Natural killer cell (primary cell): ENCODE results near the gene CHCHD2. TPM values are rescaled to one million over a fixed set of nuclear protein-coding genes. Genes with fewer than 3 reads are reported as not detected.
"Not testable (repeated sequence)": the region's sequence is repeated elsewhere in the genome, so short reads cannot be mapped to it uniquely, and the experiment has no call there.

Experiments used
- ATAC-seq, 3 donors: fragments of 150-1000 bp in 2 of 3; fragments of 200-7000 bp in 1 of 3; cut with Tn5 transposase; 1 replicate in 1 of 3; 2 replicates in 2 of 3; pipeline ENCODE4 v1.10.0; 2021; ENCODE audit warnings: mild to moderate bottlenecking in 2 of 3, moderate library complexity in 2 of 3
- DNase-seq, 2 donors: peaks; one replicate each; pipeline versions ENCODE4 v3.0.0 to v3.0.0-alpha.2; 2013 to 2021; ENCODE audit warnings: mixed read lengths in 1 of 2
- H3K27ac ChIP-seq: one replicate; pipeline ENCODE4 v1.5.1; 2013; ENCODE audit warnings: mild to moderate bottlenecking, low read length
- H3K27me3 ChIP-seq: one replicate; pipeline ENCODE4 v1.6.1; 2013; ENCODE audit warnings: low read length; ENCODE audit not compliant: control insufficient read depth, insufficient read depth
- H3K36me3 ChIP-seq: one replicate; pipeline ENCODE4 v1.6.1; 2013; ENCODE audit warnings: low read length; ENCODE audit not compliant: control insufficient read depth, insufficient read depth
- H3K4me1 ChIP-seq: one replicate; pipeline ENCODE4 v1.6.1; 2013; ENCODE audit warnings: low read length; ENCODE audit not compliant: control insufficient read depth, insufficient read depth
- H3K4me3 ChIP-seq: one replicate; pipeline ENCODE4 v1.5.1; 2013; ENCODE audit warnings: low read length
- H3K9me3 ChIP-seq: one replicate; pipeline ENCODE4 v1.6.1; 2013; ENCODE audit warnings: low read length; ENCODE audit not compliant: control insufficient read depth, insufficient read depth
- H3K27ac Mint-ChIP-seq, 2 donors: one replicate each; pipeline ENCODE4 v1.8.0; 2022; ENCODE audit warnings: mild to moderate bottlenecking in 2 of 2, mixed read lengths in 2 of 2, moderate library complexity in 1 of 2
- H3K27me3 Mint-ChIP-seq, 2 donors: one replicate each; pipeline ENCODE4 v1.8.0; 2022; ENCODE audit warnings: low read depth in 2 of 2, mixed read lengths in 2 of 2
- H3K36me3 Mint-ChIP-seq: one replicate; pipeline ENCODE4 v1.8.0; 2022; ENCODE audit warnings: mixed read lengths
- H3K4me1 Mint-ChIP-seq, 2 donors: one replicate each; pipeline ENCODE4 v1.8.0; 2022; ENCODE audit warnings: mixed read lengths in 2 of 2
- H3K4me3 Mint-ChIP-seq: one replicate; pipeline ENCODE4 v1.8.0; 2022; ENCODE audit warnings: mild to moderate bottlenecking, moderate library complexity, mixed read lengths
- H3K9me3 Mint-ChIP-seq, 2 donors: one replicate each; pipeline ENCODE4 v1.8.0; 2022; ENCODE audit warnings: mixed read lengths in 2 of 2
- whole genome bisulfite sequencing: methylation state at CpG from one replicate; pipeline ENCODE4 v1.1.7; 2013; ENCODE audit warnings: missing lambda C conversion rate; ENCODE audit not compliant: insufficient coverage; 5-methylcytosine and 5-hydroxymethylcytosine counted together
- intact Hi-C: fragments of 100-400 bp; cut with micrococcal nuclease; formaldehyde crosslinking; loops from one replicate; pipeline ENCODE4 v1.14.2; 2022
- total RNA-seq, 4 donors: library from RNA; stranded (reverse); fragments of 120-200 nt in 1 of 4; gene quantifications; one replicate each; pipeline versions ENCODE4 v1.2.3 to v1.2.4, GENCODE V29; 2013 to 2022
- TF ChIP-seq, protein P1 (sequence below): fragments of 200-600 bp; IDR thresholded peaks from one replicate; pipeline ENCODE4 v1.8.0; 2022; ENCODE audit warnings: antibody characterized with exemption

The CHCHD2 gene
- total RNA-seq, 3 donors from 2014 or later (not counting 1 experiment from before 2014, with no cell fraction given), result 176 to 224 (median 184) TPM

DNA sequence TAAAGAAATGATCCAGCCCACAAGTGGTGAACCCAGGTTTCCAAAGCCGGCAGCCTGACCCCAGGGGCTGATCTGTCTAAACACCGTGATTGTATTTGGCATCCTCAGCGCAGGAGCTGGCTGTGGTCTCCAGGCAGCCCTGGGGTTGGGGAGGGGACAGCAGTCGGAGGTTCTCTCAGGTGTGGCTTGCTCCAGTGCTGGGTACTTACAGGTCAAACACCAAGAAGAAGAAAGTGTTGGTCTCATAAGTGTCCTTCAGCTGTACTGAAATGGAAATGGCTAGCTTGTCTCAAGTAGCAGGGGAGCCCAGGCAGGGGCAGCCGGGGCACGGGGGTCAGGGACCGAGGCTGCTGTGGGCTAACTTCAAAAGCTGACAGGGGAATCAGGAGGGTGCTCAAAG lies 19.5 kb downstream of the CHCHD2 start:
- WGBS, result 96% methylated on average over 7 of the region's 7 CpGs
- H3K27ac ChIP-seq, result no peak overlapping the region
- no peak overlapping the region for H3K27ac Mint-ChIP-seq
- no peaks in the 10 kb centered on the region for H3K4me1 Mint-ChIP-seq
- no peak overlapping the region for H3K4me3 Mint-ChIP-seq
- H3K9me3 ChIP-seq, result no peaks in the 10 kb centered on the region
- H3K27me3 ChIP-seq, result no peaks in the 10 kb centered on the region
- no peaks in the 10 kb centered on the region for H3K4me1 ChIP-seq
- no peaks in the 10 kb centered on the region for H3K27me3 Mint-ChIP-seq
- no peaks in the 10 kb centered on the region for H3K36me3 ChIP-seq
- H3K4me3 ChIP-seq, result no peak overlapping the region
- no peaks in the 10 kb centered on the region for H3K9me3 Mint-ChIP-seq
- H3K36me3 Mint-ChIP-seq, result no peaks in the 10 kb centered on the region
- TF ChIP-seq, protein P1, sequence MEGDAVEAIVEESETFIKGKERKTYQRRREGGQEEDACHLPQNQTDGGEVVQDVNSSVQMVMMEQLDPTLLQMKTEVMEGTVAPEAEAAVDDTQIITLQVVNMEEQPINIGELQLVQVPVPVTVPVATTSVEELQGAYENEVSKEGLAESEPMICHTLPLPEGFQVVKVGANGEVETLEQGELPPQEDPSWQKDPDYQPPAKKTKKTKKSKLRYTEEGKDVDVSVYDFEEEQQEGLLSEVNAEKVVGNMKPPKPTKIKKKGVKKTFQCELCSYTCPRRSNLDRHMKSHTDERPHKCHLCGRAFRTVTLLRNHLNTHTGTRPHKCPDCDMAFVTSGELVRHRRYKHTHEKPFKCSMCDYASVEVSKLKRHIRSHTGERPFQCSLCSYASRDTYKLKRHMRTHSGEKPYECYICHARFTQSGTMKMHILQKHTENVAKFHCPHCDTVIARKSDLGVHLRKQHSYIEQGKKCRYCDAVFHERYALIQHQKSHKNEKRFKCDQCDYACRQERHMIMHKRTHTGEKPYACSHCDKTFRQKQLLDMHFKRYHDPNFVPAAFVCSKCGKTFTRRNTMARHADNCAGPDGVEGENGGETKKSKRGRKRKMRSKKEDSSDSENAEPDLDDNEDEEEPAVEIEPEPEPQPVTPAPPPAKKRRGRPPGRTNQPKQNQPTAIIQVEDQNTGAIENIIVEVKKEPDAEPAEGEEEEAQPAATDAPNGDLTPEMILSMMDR, result no peak
- no peak for DNase-seq
- no peak for ATAC-seq
- intact Hi-C loops, result no loop called here

DNA sequence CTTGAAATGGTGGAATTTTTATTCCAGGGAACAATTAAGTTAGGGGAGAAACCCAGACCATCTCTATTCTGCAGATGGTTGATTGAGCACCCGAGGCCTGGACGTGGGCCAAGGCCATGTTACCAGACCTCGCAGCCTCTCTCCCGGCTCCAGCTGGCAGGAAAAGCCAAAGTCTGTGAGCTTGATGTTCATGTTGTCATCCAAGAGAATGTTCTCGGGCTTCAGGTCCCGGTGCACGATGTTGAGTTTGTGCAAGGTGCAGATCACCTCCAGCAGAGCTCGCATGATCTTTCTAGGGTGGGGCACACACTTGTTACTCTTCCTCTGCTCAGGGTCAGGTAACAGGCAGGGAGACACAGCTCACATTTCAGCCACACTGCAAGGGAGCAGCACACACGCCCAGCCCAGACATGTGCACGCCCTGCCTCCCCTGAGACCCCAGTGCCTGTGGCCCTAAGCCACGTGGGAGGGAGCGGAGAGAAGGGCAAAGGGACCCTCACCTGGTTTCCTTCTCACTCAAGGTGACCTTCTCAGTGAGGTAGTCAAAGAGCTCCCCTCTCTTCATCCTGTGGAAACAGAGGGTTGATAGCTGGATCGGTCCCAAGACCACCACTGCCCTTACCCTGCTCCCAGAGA lies 23.0 kb downstream of the CHCHD2 start:
- DNase-seq, result no peak
- Mint-ChIP-seq H3K4me3 (no peak overlapping the region), H3K27ac (no peak overlapping the region), H3K36me3 (no peaks in the 10 kb centered on the region), H3K4me1 (no peaks in the 10 kb centered on the region), H3K27me3 (no peaks in the 10 kb centered on the region), H3K9me3 (no peaks in the 10 kb centered on the region)
- no peaks in the 10 kb centered on the region for H3K9me3 ChIP-seq
- no peak overlapping the region for H3K27ac ChIP-seq
- WGBS, result 91% methylated on average over 13 of the region's 13 CpGs
- no peak for ATAC-seq
- H3K4me3 ChIP-seq, result no peak overlapping the region
- peaks cover 15% of the 10 kb centered on the region for H3K36me3 ChIP-seq
- TF ChIP-seq, protein P1, result no peak
- no peaks in the 10 kb centered on the region for H3K27me3 ChIP-seq
- no peaks in the 10 kb centered on the region for H3K4me1 ChIP-seq
- intact Hi-C loops, result no loop called here

DNA sequence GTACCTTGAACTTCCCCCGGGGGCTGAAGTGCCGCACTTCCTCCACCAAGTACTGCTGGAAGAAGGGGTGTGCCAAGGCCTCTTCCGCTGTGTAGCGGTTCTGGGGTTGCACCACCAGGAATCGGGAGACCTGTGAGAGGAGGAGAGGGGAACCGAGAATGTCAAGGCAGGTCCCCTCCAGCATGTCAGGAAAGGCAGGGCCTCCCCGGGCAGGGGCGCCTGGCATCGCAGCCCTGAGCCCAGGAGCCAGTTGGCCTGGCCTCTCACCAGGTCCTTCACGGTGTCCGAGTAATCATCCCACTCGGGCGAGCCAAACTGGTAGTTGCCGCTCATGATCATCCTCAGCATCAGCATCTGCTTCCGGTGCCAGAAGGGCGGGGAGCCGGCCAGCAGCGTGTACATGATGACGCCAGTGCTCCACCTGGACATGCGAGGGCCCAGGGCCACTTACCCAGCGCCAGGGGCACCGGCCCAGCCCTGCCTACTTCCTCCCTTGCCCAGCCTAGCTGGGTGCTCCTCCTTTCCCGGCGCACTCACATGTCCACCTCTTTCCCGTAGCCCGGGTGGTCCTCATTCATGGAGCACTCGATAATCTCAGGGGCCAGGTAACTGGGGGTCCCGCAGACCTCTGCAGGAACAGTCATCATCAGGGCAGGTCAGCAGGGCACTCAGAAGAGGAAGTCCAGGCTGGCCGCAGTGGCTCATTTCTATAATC lies 24.5 kb downstream of the CHCHD2 start:
- Mint-ChIP-seq H3K36me3 (no peaks in the 10 kb centered on the region), H3K27me3 (no peaks in the 10 kb centered on the region), H3K27ac (no peak overlapping the region), H3K4me3 (no peak overlapping the region), H3K9me3 (no peaks in the 10 kb centered on the region), H3K4me1 (no peaks in the 10 kb centered on the region)
- peaks cover 19% of the 10 kb centered on the region for H3K36me3 ChIP-seq
- H3K27ac ChIP-seq, result no peak overlapping the region
- DNase-seq (no peak), ATAC-seq (no peak)
- H3K4me1 ChIP-seq, result no peaks in the 10 kb centered on the region
- intact Hi-C loops, result no loop called here
- no peak overlapping the region for H3K4me3 ChIP-seq
- H3K27me3 ChIP-seq, result no peaks in the 10 kb centered on the region
- TF ChIP-seq, protein P1, result no peak
- no peaks in the 10 kb centered on the region for H3K9me3 ChIP-seq
- 97% methylated on average over 29 of the region's 29 CpGs for WGBS

DNA sequence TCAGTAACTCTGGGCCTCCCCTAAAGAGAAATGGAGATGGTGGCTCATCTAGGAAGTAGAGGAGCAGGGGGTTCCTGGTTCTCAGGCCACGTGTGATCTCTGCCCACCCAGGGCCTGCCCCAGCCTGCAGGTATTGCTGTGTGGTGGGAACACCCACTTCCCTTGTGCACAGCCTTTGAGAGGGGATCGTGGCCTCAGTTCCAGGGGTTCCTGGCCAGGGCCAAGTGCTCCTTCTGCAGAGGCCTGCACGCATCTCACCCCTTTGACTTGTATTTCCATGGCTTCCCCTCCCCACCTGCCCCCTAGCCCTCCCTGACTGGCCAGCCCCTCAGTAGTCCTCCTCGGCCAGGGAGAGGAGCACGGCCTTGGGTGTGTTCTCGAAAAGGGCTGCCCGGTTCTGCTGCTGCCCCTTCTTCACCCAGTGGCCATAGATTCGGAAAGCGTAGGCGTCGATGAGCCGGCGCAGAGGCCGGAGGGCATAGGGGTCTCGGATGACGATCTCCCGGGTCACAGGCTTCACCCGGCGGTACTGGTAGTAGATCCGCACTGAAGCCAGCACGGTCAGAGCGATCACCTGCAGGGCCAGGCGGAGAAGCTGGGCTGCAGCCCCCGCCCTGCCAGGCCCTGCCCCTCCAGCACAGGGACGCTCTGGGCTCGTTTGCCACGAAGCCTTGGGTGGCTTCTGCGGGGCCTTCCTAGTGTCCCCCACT lies 25.4 kb downstream of the CHCHD2 start:
- H3K36me3 Mint-ChIP-seq, H3K4me1 ChIP-seq, intact Hi-C loops, DNase-seq, H3K9me3 ChIP-seq, ATAC-seq, H3K4me3 Mint-ChIP-seq, H3K4me3 ChIP-seq, H3K27me3 Mint-ChIP-seq, H3K9me3 Mint-ChIP-seq, H3K27me3 ChIP-seq, H3K4me1 Mint-ChIP-seq, H3K27ac ChIP-seq: not testable (repeated sequence)
- H3K27ac Mint-ChIP-seq, result peak overlapping the region in 1 of 2 donors; percentile 24
- 94% methylated on average over 28 of the region's 28 CpGs for WGBS
- H3K36me3 ChIP-seq, result peaks cover 19% of the 10 kb centered on the region
